NCI-H2081 treated with DMSO at 0.1 percent for 48 hours (cell line): ENCODE data around the gene NFKBIE.

ENCODE experiments used
- DNase-seq: peaks from one replicate; lab custom pipeline; 2025; lab: John Stamatoyannopoulos, UW

Gene NFKBIE

DNA sequence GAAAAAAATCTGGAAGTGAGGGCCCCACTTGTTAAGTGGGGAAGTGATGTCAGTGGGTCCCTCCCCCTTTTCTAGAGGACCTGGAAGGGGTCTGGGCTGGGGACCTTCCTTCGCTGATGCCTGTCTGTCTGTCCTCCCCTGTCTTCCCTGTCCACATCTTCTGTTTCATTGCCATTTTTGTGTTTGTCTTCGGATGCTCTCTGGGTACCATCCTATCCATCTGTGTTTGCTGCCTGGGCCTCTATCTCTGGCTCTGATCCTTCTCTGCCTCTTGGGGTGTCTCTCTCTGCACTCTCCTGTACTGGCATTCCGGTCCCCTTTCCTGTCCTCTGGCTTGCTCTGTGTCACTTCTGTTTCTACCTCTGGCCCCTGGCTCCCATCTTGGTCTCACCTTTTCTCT is 7.2 kb upstream of the NFKBIE start:
- DNase-seq, result no peak

DNA sequence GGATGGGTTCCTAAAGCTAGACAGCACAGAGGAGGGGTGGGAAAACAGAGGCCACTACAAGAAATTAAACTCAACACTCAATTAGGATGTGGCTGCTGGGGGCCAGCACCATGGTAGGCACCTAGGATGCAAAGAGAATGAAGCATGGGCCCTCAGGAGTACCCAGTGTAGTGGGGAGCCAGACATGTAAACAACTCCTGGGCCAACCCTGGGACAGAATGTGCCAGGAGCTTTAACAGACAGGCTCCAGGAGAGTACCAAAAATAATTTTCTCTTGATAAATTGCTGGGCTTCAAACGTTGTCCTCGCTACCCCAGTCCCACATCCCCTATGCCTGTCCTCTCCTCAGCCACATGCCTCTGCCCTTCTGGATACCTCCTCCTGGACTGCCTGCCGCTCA is 6.6 kb upstream of the NFKBIE start:
- no peak for DNase-seq

- no peak for DNase-seq
These were observed 6.0 kb upstream of the NFKBIE start for GRCh38 chr6:44271406-44271723.

GRCh38 chr6:44270526-44271405 is 5.4 kb upstream of the NFKBIE start:
- no peak for DNase-seq

DNA sequence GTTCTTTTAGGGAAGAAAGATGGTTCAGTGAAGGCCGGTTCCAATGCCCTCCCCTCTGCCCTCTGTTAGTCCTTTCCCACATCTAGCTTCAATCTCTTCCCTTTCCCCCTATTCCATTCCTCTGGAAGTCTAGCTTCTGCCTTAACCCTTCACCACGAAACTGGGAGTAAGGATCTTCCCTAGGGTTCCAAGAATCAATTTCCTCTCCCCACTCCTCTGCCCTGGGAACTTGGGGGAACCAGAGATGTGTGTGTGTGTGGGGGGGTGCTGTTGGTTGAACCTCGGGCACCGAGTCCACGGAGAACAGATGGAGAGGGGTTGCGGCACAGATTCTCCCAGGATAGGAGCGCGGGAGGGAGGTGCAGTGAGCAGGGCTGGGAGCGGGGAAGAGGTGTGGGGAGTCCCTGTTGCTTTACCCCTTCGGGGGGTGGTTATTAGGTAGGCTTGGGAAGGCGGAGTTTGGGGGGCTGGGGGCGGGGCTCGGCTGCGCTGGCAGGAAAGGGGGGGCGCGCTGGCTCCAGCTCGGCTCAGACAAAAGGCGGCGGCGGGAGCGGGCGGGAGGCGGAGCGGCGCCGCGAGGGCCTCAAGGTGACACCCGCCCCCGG is 4.7 kb upstream of the NFKBIE start, which contains the start of gene TMEM151B:
TMEM151B (plus strand) TSS at position 530 of the 605 bp plus-strand sequence. CDS start 293 bp downstream, outside the sequence.
- DNase-seq, result no peak

GRCh38 chr6:44269178-44269920 is 4.0 kb upstream of the NFKBIE start:
- DNase-seq, result no peak

DNA sequence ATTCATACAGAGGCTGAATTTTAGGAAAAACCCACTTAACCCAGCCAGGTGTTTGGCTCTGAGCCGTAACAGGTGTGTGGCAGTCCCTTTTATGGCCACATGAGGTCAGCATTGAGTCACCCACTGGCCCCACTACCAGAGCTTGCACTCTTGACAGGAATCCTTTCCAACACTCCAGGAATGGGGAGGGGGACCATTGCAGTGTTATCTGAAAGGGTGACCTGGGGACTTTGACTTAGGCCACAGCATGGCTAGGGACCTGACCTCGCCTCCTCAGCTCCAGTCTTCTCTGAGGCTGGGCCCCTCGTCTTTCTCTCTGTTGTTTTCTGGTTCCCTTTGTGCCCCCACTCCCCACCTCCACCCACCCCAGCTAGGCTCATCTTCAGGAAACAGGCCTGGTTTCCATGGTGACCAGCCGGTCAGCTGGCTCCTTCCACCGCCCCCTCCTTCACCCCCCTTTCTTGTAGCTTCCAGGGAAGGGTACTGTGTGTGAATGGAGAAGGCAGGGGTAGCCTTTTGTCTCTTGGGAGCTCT is 2.8 kb upstream of the NFKBIE start:
- peak; percentile 20 for DNase-seq

DNA sequence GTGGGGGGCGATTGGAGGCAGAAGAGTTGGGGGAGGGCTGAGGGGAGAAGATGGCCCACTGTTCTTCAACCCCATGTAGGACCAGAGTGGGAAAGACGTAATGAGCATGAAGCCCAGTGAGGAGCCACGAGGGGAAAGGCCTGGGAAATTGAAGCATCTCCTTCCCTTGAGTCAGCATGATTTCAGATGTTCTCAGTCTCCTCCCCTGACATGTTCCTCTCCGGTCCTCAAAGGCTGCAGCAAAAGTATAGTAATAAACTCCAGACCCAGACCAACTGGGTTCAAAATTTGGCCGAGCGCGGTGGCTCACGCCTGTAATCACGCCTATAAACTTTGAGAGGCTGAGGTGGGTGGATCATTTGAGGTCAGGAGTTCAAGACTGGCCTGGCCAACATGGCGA is 1.9 kb upstream of the NFKBIE start:
- DNase-seq, result no peak

- no peak for DNase-seq
These were observed 996 bp upstream of the NFKBIE start for GRCh38 chr6:44266347-44266746.

GRCh38 chr6:44265722-44266233 is 427 bp upstream of the NFKBIE start:
- no peak for DNase-seq

- DNase-seq, result no peak
These were observed 971 bp downstream of the NFKBIE start for GRCh38 chr6:44264154-44265006.

GRCh38 chr6:44263354-44264100 is 1.8 kb downstream of the NFKBIE start:
- no peak for DNase-seq

DNA sequence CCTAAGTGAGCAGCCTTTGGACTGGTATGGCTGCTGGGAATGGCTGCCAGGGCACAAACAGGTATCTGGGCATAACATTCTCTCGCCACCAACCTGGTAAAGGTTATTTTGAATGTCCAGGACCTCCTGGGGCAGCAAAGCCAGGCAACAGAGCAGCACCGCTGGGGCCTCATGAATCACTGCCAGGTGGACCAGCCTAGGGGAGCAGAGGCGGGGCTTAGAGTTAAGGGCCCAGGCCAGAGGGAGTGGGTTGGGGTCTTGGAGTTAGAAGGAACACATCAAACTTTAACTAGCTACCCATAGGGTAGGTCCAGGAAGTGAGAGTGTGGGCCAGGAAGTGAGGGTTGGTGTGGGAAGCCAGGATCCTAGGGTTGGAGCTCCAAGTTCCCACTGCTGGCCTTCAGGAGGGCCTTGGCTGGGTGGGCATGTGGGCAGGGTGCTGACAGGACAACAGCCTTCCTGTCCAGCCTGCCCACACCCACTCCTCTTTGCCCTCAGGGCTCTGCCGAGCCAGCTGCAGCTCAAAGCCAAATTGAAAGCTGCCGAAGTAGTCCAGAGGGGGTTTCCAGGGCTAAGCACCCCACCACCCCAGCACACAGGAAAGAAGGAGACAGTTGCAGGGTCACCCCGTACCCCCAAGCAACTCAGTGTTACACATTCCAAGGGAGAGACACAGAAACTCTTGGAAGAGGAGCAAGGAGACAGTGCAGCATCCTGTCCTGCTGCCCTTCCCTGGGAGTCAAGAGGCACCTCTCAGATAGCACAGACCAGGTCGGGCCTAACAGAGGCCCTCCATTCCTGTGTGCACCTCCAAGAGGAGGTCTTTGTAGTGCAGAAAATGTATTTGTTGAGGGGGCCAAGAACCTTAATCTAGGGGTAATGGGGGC is 2.6 kb downstream of the NFKBIE start:
- no peak for DNase-seq

DNA sequence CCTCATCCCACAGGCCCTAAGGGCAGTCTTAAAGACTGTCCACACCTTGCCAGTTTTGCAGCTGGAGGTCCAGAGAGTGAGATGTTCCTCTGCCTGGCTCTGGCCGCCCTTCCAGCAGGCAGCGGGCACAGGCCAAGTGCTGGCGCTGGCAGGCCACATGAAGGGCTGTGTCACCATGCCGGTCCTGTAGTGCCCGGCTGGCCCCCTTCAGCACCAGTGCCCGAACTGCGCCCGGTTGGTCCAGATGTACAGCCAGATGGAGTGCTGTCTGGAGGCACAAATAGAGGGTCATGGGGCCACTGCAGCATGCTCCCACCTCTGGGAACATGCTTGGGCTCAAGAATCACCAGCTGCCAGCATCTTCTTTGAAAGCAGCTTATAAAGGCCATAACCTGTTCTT is 3.8 kb downstream of the NFKBIE start:
- no peak for DNase-seq

- DNase-seq, result no peak
These were observed 4.7 kb downstream of the NFKBIE start for GRCh38 chr6:44260451-44261297.

- DNase-seq, result no peak
These were observed 5.3 kb downstream of the NFKBIE start for GRCh38 chr6:44260011-44260410.

GRCh38 chr6:44258921-44259320 is 6.4 kb downstream of the NFKBIE start:
- no peak for DNase-seq

DNA sequence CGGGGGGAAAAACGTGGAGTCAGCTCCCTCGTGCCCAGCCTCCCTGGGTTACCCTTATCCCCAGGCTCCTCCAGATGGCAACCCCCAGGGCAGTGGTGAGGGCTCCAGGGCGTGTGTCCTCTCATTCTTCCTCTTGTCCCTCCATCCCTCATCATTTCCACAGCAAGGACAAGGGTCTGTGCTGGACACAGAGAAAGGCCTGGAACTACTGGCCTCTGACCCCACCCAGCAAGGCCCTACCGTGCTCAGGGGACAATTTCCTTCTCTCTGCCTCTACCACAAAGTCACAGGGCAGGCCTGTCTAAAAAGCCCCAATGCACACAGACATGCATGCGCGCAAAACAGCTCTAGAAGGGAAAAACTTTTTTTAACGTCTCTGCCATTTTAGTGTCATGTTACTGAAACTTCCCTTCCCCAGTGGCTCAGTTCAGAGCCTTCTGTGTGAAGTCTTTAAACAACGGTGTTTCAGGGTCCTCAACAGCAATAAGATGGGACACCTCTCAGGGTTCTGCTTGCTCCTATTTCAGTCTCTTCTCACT is 7.0 kb downstream of the NFKBIE start:
- DNase-seq, result no peak
